IPS DF 6.9 (cell line): ENCODE results near the gene HOXC12.

ENCODE experiments used
- DNase-seq: peaks from one replicate; pipeline ENCODE4 v3.0.0-alpha.2; 2013; ENCODE audit warnings: low read depth, low spot score
- H3K27ac ChIP-seq: one replicate; pipeline ENCODE4 v1.5.1; 2013; ENCODE audit warnings: low read length, control low read depth
- H3K27me3 ChIP-seq: 2 replicates; pipeline ENCODE4 v1.6.1; 2013; ENCODE audit warnings: mild to moderate bottlenecking, low read length; ENCODE audit not compliant: control insufficient read depth, insufficient read depth
- H3K36me3 ChIP-seq: 2 replicates; pipeline ENCODE4 v1.6.1; 2013; ENCODE audit warnings: low read length; ENCODE audit not compliant: control insufficient read depth, insufficient read depth
- H3K4me1 ChIP-seq: 2 replicates; pipeline ENCODE4 v1.6.1; 2013; ENCODE audit warnings: low read length; ENCODE audit not compliant: control insufficient read depth, insufficient read depth
- H3K4me3 ChIP-seq: 2 replicates; pipeline ENCODE4 v1.5.1; 2013; ENCODE audit warnings: mild to moderate bottlenecking, low read length
- H3K9me3 ChIP-seq: 2 replicates; pipeline ENCODE4 v1.6.1; 2013; ENCODE audit warnings: low read length, inconsistent platforms; ENCODE audit not compliant: control insufficient read depth, insufficient read depth
- WGBS: extraction: QIAGEN DNeasy Blood & Tissue Kit; methylation state at CpG from one replicate; pipeline ENCODE4 v1.1.7; 2013; ENCODE audit warnings: mixed read lengths, missing lambda C conversion rate; ENCODE audit not compliant: insufficient read length, insufficient coverage; 5-methylcytosine and 5-hydroxymethylcytosine counted together

Gene HOXC12

GRCh38 chr12:53993162-53994008, 38.7 kb downstream of the HOXC12 start:
- Histone ChIP-seq H3K4me1 (0 out of 2 replicates have a peak, but pooled peaks cover 4% of the 10 kb centered on the region), H3K9me3 (no peaks in the 10 kb centered on the region), H3K27me3 (peaks cover 100% of the 10 kb centered on the region), H3K36me3 (peaks cover 3% of the 10 kb centered on the region; the same call in 1 of the 2 replicates), H3K27ac (no peak overlapping the region), H3K4me3 (no peak overlapping the region)
- DNase-seq: no peak
- WGBS: no CpG with 5 or more reads among the region's 18 CpGs

- 0 out of 2 replicates have a peak, but pooled peaks cover 4% of the 10 kb centered on the region for H3K4me1 ChIP-seq
- peaks cover 3% of the 10 kb centered on the region; the same call in 1 of the 2 replicates for H3K36me3 ChIP-seq
- no peaks in the 10 kb centered on the region for H3K9me3 ChIP-seq
- no peak for DNase-seq
- no CpG with 5 or more reads among the region's 19 CpGs for WGBS
- H3K4me3 ChIP-seq: no peak overlapping the region
- peaks cover 100% of the 10 kb centered on the region for H3K27me3 ChIP-seq
- no peak overlapping the region for H3K27ac ChIP-seq
These were observed 39.2 kb downstream of the HOXC12 start for GRCh38 chr12:53994009-53994263.

- Histone ChIP-seq H3K36me3 (peaks cover 3% of the 10 kb centered on the region; the same call in 1 of the 2 replicates), H3K4me1 (0 out of 2 replicates have a peak, but pooled peaks cover 4% of the 10 kb centered on the region), H3K4me3 (0 out of 2 replicates have a peak overlapping the region, but pooled peaks have one; percentile 5), H3K9me3 (no peaks in the 10 kb centered on the region), H3K27me3 (peaks cover 100% of the 10 kb centered on the region), H3K27ac (no peak overlapping the region)
- WGBS: no CpG with 5 or more reads among the region's 60 CpGs
- DNase-seq: no peak
These were observed 39.7 kb downstream of the HOXC12 start for GRCh38 chr12:53994264-53995001.

- Histone ChIP-seq H3K27me3 (peaks cover 100% of the 10 kb centered on the region), H3K27ac (no peak overlapping the region), H3K4me3 (no peak overlapping the region), H3K9me3 (no peaks in the 10 kb centered on the region), H3K36me3 (peaks cover 3% of the 10 kb centered on the region; the same call in 1 of the 2 replicates), H3K4me1 (0 out of 2 replicates have a peak, but pooled peaks cover 4% of the 10 kb centered on the region)
- no CpG with 5 or more reads among the region's 17 CpGs for WGBS
- no peak for DNase-seq
These were observed 40.3 kb downstream of the HOXC12 start for GRCh38 chr12:53995002-53995377.

GRCh38 chr12:53995378-53996239, 40.9 kb downstream of the HOXC12 start:
- no peaks in the 10 kb centered on the region for H3K9me3 ChIP-seq
- 0 out of 2 replicates have a peak, but pooled peaks cover 5% of the 10 kb centered on the region for H3K4me1 ChIP-seq
- no peak for DNase-seq
- peaks cover 3% of the 10 kb centered on the region; the same call in 1 of the 2 replicates for H3K36me3 ChIP-seq
- H3K27me3 ChIP-seq: peaks cover 100% of the 10 kb centered on the region
- WGBS: no CpG with 5 or more reads among the region's 48 CpGs
- no peak overlapping the region for H3K27ac ChIP-seq
- H3K4me3 ChIP-seq: no peak overlapping the region

- Histone ChIP-seq H3K27me3 (peaks cover 100% of the 10 kb centered on the region), H3K4me3 (no peak overlapping the region), H3K36me3 (peaks cover 3% of the 10 kb centered on the region; the same call in 1 of the 2 replicates), H3K27ac (no peak overlapping the region), H3K9me3 (no peaks in the 10 kb centered on the region), H3K4me1 (0 out of 2 replicates have a peak, but pooled peaks cover 5% of the 10 kb centered on the region)
- no CpG with 5 or more reads among the region's 29 CpGs for WGBS
- no peak for DNase-seq
These were observed 41.8 kb downstream of the HOXC12 start for GRCh38 chr12:53996240-53997203.

- DNase-seq: no peak
- Histone ChIP-seq H3K36me3 (peaks cover 3% of the 10 kb centered on the region; the same call in 1 of the 2 replicates), H3K4me3 (no peak overlapping the region), H3K27me3 (peaks cover 100% of the 10 kb centered on the region), H3K9me3 (no peaks in the 10 kb centered on the region), H3K4me1 (0 out of 2 replicates have a peak, but pooled peaks cover 5% of the 10 kb centered on the region), H3K27ac (no peak overlapping the region)
- whole genome bisulfite sequencing: no CpG with 5 or more reads among the region's 35 CpGs
These were observed 42.8 kb downstream of the HOXC12 start for GRCh38 chr12:53997204-53998109.

- 0 out of 2 replicates have a peak, but pooled peaks cover 5% of the 10 kb centered on the region for H3K4me1 ChIP-seq
- no peaks in the 10 kb centered on the region for H3K9me3 ChIP-seq
- DNase-seq: no peak
- no peak overlapping the region for H3K4me3 ChIP-seq
- no peak overlapping the region for H3K27ac ChIP-seq
- H3K36me3 ChIP-seq: peaks cover 3% of the 10 kb centered on the region; the same call in 1 of the 2 replicates
- peaks cover 100% of the 10 kb centered on the region for H3K27me3 ChIP-seq
- no CpG with 5 or more reads among the region's 11 CpGs for WGBS
These were observed 43.6 kb downstream of the HOXC12 start for GRCh38 chr12:53998110-53998899.
